WERI-Rb-1 (cell line): ENCODE data around the gene LRP1B.
"Not testable (repeated sequence)": the region's sequence is repeated elsewhere in the genome, so short reads cannot be mapped to it uniquely, and the experiment has no call there.

Experiments
- DNase-seq: peaks from one replicate; pipeline ENCODE4 v3.0.0-alpha.2; 2020
- H3K27ac ChIP-seq: fragments of 250-450 bp; sonication (Bioruptor Pico); 2 replicates; pipeline ENCODE4 v1.5.1; 2020; ENCODE audit warnings: mild to moderate bottlenecking, moderate library complexity
- H3K27me3 ChIP-seq: fragments of 250-450 bp; sonication (Bioruptor Pico); 2 replicates; pipeline ENCODE4 v1.5.1; 2021; ENCODE audit warnings: mild to moderate bottlenecking, low read depth, moderate library complexity; ENCODE audit not compliant: insufficient read depth, severe bottlenecking
- H3K36me3 ChIP-seq: fragments of 250-450 bp; sonication (Bioruptor Pico); 2 replicates; pipeline ENCODE4 v1.5.1; 2020; ENCODE audit warnings: mild to moderate bottlenecking, moderate library complexity
- H3K4me3 ChIP-seq: 2 replicates; pipeline ENCODE4 v1.5.1; 2011; ENCODE audit warnings: low read depth, mild to moderate bottlenecking, control low read depth, low read length
- H3K9me3 ChIP-seq: fragments of 250-450 bp; sonication (Bioruptor Pico); 2 replicates; pipeline ENCODE4 v1.5.1; 2021; ENCODE audit warnings: mild to moderate bottlenecking, moderate library complexity; ENCODE audit not compliant: severe bottlenecking
- TF ChIP-seq, protein P1 (sequence below): IDR thresholded peaks from 2 replicates; pipeline ENCODE4 v1.5.1; 2011; ENCODE audit warnings: low read depth, mild to moderate bottlenecking, control low read depth, inconsistent platforms, low read length

LRP1B gene

DNA sequence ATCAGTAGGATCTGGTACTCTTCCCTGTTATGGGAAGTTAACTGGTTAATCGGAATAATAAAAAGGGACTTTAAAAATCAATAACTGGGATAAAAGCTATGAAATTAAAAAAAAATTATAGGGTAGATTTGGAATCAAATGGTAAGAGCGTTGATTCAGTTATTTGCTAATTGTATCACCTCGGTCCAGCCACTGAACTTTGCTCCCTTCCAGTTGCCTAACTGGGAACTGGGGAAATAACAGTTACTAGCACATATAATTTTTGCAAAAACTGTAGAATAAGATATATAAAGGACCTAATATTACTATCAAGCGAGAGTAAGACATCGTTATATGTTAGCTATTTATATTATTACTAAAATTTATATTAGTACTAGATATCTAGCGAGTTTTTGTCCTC, 302.1 kb downstream of the LRP1B start:
- Histone ChIP-seq H3K27ac (no peak overlapping the region), H3K4me3 (no peak overlapping the region), H3K27me3 (no peaks in the 10 kb centered on the region), H3K36me3 (no peaks in the 10 kb centered on the region), H3K9me3 (no peaks in the 10 kb centered on the region)
- no peak for DNase-seq
- TF ChIP-seq, protein P1, sequence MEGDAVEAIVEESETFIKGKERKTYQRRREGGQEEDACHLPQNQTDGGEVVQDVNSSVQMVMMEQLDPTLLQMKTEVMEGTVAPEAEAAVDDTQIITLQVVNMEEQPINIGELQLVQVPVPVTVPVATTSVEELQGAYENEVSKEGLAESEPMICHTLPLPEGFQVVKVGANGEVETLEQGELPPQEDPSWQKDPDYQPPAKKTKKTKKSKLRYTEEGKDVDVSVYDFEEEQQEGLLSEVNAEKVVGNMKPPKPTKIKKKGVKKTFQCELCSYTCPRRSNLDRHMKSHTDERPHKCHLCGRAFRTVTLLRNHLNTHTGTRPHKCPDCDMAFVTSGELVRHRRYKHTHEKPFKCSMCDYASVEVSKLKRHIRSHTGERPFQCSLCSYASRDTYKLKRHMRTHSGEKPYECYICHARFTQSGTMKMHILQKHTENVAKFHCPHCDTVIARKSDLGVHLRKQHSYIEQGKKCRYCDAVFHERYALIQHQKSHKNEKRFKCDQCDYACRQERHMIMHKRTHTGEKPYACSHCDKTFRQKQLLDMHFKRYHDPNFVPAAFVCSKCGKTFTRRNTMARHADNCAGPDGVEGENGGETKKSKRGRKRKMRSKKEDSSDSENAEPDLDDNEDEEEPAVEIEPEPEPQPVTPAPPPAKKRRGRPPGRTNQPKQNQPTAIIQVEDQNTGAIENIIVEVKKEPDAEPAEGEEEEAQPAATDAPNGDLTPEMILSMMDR = no peak

DNA sequence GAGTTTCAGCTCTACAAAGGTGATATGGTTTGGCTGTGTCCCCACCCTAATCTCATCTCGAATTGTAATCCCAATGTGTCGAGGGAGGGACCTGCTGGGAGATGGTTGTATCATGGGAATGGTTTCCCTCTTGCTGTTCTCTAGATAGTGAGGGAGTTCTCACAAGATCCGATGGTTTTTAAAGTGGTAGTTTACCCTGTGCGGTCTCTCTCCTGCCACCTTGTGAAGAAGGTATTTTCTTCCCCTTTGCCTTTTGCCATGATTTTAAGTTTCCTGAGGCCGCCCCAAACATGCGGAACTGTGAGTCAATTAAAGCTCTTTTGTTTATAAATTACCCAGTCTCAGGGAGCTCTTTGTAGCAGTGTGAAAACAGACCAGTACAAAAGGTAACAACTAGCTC, 306.0 kb downstream of the LRP1B start:
- DNase-seq = no peak
- H3K4me3 ChIP-seq = no peak overlapping the region
- H3K27ac ChIP-seq = no peak overlapping the region
- TF ChIP-seq, protein P1 = no peak
- no peaks in the 10 kb centered on the region for H3K36me3 ChIP-seq
- no peaks in the 10 kb centered on the region for H3K27me3 ChIP-seq
- H3K9me3 ChIP-seq = no peaks in the 10 kb centered on the region

DNA sequence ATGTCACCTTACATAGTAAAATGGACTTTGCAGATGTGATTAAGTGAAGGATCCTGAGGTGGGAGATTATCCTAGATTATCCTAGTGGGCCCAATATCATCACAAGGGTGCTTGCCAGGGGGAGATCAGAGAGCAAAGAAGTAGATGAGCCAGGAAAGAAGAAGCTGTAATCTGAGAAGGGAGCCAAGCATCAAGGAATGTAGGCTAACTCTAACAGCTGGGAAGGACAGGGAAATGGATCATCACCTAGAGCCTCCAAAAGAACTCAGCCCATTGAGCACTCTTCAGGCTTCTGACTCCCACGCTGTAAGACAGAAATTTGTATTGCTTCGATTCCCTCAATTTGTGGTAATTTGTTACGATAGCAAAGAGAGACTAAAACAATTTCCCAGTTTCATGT, 309.9 kb downstream of the LRP1B start:
- DNase-seq = peak; percentile 28
- Histone ChIP-seq H3K36me3 (no peaks in the 10 kb centered on the region), H3K4me3 (no peak overlapping the region), H3K9me3 (no peaks in the 10 kb centered on the region), H3K27ac (no peak overlapping the region), H3K27me3 (no peaks in the 10 kb centered on the region)
- TF ChIP-seq, protein P1 = no peak

DNA sequence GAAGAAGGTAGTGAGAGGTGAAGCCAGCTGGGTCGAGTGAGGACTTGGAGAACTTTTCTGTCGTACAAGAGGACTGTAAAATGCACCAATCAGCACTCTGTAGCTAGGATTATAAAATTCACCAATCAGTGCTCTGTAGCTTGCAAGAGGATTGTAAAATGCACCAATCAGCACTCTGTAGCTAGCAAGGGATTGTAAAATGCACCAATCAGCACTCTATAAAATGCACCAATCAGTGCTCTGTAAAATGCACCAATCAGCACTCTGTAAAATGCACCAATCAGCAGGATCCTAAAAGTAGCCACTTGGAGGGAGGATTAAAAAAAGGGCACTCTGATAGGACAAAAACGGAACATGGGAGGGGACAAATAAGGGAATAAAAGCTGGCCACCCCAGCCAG, 315.5 kb downstream of the LRP1B start:
- not testable (repeated sequence) for H3K36me3 ChIP-seq, H3K9me3 ChIP-seq, H3K27ac ChIP-seq, DNase-seq, H3K4me3 ChIP-seq, H3K27me3 ChIP-seq

DNA sequence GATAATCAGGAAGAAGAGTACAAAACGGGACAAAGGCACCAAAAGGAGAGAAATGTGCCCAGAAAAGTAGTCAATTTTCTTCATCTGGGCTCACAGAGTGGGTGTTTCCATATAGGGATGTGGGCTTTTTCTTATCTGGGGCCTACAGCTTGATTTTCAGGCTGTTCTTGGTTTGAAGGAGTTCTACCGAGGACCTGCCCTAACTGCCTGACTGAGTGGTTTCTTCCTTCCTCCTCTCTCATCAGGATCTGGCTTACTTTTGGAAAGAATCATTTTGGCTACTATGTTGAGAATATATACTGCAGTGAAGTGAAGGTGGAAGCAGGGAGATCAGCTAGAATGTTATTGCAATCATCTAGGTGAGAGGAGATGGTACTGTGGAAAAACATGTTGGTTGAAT, 316.7 kb downstream of the LRP1B start:
- no peaks in the 10 kb centered on the region for H3K9me3 ChIP-seq
- TF ChIP-seq, protein P1 = no peak
- H3K27ac ChIP-seq = no peak overlapping the region
- no peak for DNase-seq
- no peaks in the 10 kb centered on the region for H3K36me3 ChIP-seq
- no peaks in the 10 kb centered on the region for H3K27me3 ChIP-seq
- H3K4me3 ChIP-seq = no peak overlapping the region

DNA sequence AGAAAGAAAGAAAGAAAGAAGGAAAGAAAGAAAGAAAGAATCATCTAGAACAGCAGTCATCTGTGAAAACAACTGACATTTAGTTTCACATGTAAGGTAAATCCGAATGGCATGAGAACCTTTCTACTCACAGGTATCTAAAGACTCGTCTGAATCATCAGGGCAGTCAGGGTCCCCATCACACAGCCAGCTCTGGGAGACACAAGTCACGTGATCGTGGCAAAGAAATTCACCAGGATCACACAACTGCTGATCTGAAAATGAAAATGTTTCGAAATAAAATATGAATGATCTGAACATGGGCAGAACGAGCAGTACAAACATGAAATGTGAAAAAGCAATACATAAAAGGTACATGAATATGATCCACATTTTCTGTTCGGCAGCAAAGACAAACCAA, 320.7 kb downstream of the LRP1B start:
- TF ChIP-seq, protein P1 = no peak
- no peaks in the 10 kb centered on the region for H3K27me3 ChIP-seq
- no peak overlapping the region for H3K27ac ChIP-seq
- no peak overlapping the region for H3K4me3 ChIP-seq
- no peaks in the 10 kb centered on the region for H3K9me3 ChIP-seq
- no peaks in the 10 kb centered on the region for H3K36me3 ChIP-seq
- no peak for DNase-seq
